Measurements from ENCODE around the gene RABGAP1L.

The RABGAP1L gene

GRCh38 chr1:174623324-174624035 lies 464.2 kb downstream of the RABGAP1L start:
- no peak for TF ChIP-seq CTCF (IDR thresholded peaks at IDR 0.05; ENCODE audit: insufficient read depth, low read length, missing control alignments)
- CTCF ChIA-PET, result no interaction called here
- H3K4me3 ChIP-seq (ENCODE audit: low read depth, low read length), result no peak overlapping the region
- no peak for DNase-seq (ENCODE audit: low read depth, low spot score)
- POLR2A ChIA-PET, result no interaction called here

- ChIA-PET POLR2A (no interaction called here), CTCF (no interaction called here)
- no peak for TF ChIP-seq CTCF (IDR thresholded peaks at IDR 0.05; ENCODE audit: insufficient read depth, low read length, missing control alignments)
- H3K4me3 ChIP-seq (ENCODE audit: low read depth, low read length), result no peak overlapping the region
- peak; percentile 33 for DNase-seq (ENCODE audit: low read depth, low spot score)
Observed at GRCh38 chr1:174626031-174627025, 467.0 kb downstream of the RABGAP1L start.

GRCh38 chr1:174637487-174637886 lies 478.2 kb downstream of the RABGAP1L start:
- TF ChIP-seq CTCF (IDR thresholded peaks at IDR 0.05; ENCODE audit: insufficient read depth, low read length, missing control alignments), result no peak
- ChIA-PET POLR2A (no interaction called here), CTCF (no interaction called here)
- no peak overlapping the region for H3K4me3 ChIP-seq (ENCODE audit: low read depth, low read length)
- DNase-seq (ENCODE audit: low read depth, low spot score), result no peak

GRCh38 chr1:174639461-174639860 lies 480.1 kb downstream of the RABGAP1L start:
- DNase-seq (ENCODE audit: low read depth, low spot score), result no peak
- POLR2A ChIA-PET, result no interaction called here
- CTCF ChIA-PET, result interaction anchor here (2.5 kb wide), 1 partner anchor 377 kb away, joined by 5 read pairs; no protein-coding TSS in a partner anchor
- TF ChIP-seq CTCF (IDR thresholded peaks at IDR 0.05; ENCODE audit: insufficient read depth, low read length, missing control alignments), result no peak
- H3K4me3 ChIP-seq (ENCODE audit: low read depth, low read length), result no peak overlapping the region

- no peak for TF ChIP-seq CTCF (IDR thresholded peaks at IDR 0.05; ENCODE audit: insufficient read depth, low read length, missing control alignments)
- H3K4me3 ChIP-seq (ENCODE audit: low read depth, low read length), result no peak overlapping the region
- no peak for DNase-seq (ENCODE audit: low read depth, low spot score)
- CTCF ChIA-PET, result interaction anchor here (2.5 kb wide), 1 partner anchor 378 kb away, joined by 5 read pairs; no protein-coding TSS in a partner anchor
- POLR2A ChIA-PET, result no interaction called here
Observed at GRCh38 chr1:174640783-174641182, 481.5 kb downstream of the RABGAP1L start.

- CTCF ChIA-PET, result no interaction called here
- no peak for TF ChIP-seq CTCF (IDR thresholded peaks at IDR 0.05; ENCODE audit: insufficient read depth, low read length, missing control alignments)
- POLR2A ChIA-PET, result no interaction called here
- H3K4me3 ChIP-seq (ENCODE audit: low read depth, low read length), result no peak overlapping the region
- DNase-seq (ENCODE audit: low read depth, low spot score), result no peak
Observed at GRCh38 chr1:174642393-174642792, 483.1 kb downstream of the RABGAP1L start.
